BJ (cell line): ENCODE data around the gene FRMD4A. TPM values are rescaled to one million over a fixed set of nuclear protein-coding genes. Genes with fewer than 3 reads are reported as not detected.

ENCODE experiments used
- CTCF ChIA-PET: fragments of 350-600 bp; formaldehyde crosslinking; extraction: SDS; loops from one replicate; lab custom pipeline; 2021; ENCODE audit warnings: antibody characterized with exemption, inconsistent platforms; lab: Yijun Ruan, JAX
- POLR2A ChIA-PET: fragments of 300-600 bp; sonication (Branson Sonifier 250); formaldehyde crosslinking; extraction: SDS; loops from one replicate; lab custom pipeline; 2021; ENCODE audit warnings: antibody characterized with exemption; lab: Charles Lee
- DNase-seq: peaks from one replicate; pipeline ENCODE4 v3.0.0-alpha.2; 2011; ENCODE audit warnings: low read depth
- H3K27me3 ChIP-seq: 2 replicates; pipeline ENCODE4 v1.6.0; 2011; ENCODE audit warnings: low read length; ENCODE audit not compliant: control insufficient read depth, insufficient read depth
- H3K36me3 ChIP-seq: 2 replicates; pipeline ENCODE4 v1.5.1; 2011; ENCODE audit warnings: low read length; ENCODE audit not compliant: control insufficient read depth, insufficient read depth
- H3K4me3 ChIP-seq: 2 replicates; pipeline ENCODE4 v1.5.1; 2011; ENCODE audit warnings: low read depth, mild to moderate bottlenecking, control low read depth, low read length
- polyA plus RNA-seq: library from polyadenylated mRNA; depleted of rRNA; stranded (reverse); fragments of >200 nt; gene quantifications from 2 replicates; pipeline ENCODE4 v1.2.3, GENCODE V29; 2011
- TF ChIP-seq, protein P1 (sequence below): IDR thresholded peaks from 2 replicates; pipeline ENCODE4 v1.5.1; 2011; ENCODE audit warnings: low read depth, mild to moderate bottlenecking, control low read depth, inconsistent platforms, low read length, moderate library complexity; ENCODE audit not compliant: insufficient read depth

FRMD4A gene
- polyA plus RNA-seq, 1 experiment, result 31.6 TPM

DNA sequence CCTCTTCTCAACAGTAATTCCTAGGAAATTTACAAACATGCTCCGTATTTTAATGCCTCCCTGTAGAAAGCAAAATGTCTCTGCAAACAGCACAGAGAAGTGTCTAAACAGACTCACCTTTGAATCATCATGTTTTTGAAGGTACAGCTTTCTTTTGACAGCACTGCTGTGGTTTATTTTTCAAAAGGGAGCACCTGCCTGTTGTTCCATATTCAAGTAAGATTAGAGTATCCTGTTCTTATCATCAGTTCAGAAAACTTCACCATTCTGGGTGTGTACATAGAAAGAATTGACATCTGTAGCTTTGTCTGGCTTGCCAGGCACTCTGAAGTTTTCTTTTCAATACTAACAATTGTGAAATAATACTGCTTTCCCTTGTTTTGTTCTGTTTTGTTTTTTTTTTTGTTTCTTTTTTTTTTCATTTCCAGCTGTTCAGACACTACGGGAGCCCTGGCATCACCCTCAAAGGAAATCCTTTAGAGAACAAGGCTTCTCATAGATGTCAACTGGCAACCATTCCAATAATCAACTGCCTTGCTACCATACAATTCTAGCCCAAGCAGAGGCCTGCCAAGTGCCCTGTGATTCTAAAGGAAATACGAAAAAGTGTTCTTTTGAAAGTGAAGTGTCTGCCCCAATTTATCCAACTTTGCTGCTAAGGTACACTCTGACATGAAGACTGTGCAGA lies 468.0 kb downstream of the FRMD4A start:
- ChIA-PET CTCF (no interaction called here), POLR2A (interaction anchor here (0.6 to 0.7 kb wide), 2 partner anchors 19 to 35 kb away, joined by 3 to 5 read pairs; no protein-coding TSS in a partner anchor)
- no peaks in the 10 kb centered on the region for H3K36me3 ChIP-seq
- no peak for DNase-seq
- TF ChIP-seq, protein P1, sequence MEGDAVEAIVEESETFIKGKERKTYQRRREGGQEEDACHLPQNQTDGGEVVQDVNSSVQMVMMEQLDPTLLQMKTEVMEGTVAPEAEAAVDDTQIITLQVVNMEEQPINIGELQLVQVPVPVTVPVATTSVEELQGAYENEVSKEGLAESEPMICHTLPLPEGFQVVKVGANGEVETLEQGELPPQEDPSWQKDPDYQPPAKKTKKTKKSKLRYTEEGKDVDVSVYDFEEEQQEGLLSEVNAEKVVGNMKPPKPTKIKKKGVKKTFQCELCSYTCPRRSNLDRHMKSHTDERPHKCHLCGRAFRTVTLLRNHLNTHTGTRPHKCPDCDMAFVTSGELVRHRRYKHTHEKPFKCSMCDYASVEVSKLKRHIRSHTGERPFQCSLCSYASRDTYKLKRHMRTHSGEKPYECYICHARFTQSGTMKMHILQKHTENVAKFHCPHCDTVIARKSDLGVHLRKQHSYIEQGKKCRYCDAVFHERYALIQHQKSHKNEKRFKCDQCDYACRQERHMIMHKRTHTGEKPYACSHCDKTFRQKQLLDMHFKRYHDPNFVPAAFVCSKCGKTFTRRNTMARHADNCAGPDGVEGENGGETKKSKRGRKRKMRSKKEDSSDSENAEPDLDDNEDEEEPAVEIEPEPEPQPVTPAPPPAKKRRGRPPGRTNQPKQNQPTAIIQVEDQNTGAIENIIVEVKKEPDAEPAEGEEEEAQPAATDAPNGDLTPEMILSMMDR, result no peak
- no peak overlapping the region for H3K4me3 ChIP-seq
- H3K27me3 ChIP-seq, result no peaks in the 10 kb centered on the region

DNA sequence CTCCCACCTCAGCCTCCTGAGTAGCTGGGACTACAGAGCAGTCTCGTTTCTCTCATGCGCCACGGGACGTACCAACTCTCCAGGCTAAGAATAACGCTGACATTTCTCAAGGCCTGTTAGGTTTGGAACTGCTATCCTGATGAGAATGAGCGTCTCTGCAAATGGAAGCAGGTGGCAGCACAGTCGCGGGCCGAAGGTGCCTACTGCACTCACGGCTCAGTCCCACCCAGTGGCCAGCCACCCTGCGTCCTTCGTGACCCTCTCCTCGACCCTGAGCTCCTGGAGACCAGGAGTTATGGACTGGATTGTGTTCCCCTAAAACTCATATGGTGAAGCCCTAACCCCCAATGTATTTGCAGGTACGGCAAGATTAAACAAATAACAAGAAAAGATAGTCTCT lies 469.8 kb downstream of the FRMD4A start:
- Histone ChIP-seq H3K27me3 (no peaks in the 10 kb centered on the region), H3K36me3 (no peaks in the 10 kb centered on the region), H3K4me3 (no peak overlapping the region)
- ChIA-PET CTCF (no interaction called here), POLR2A (no interaction called here)
- TF ChIP-seq, protein P1, result no peak
- no peak for DNase-seq

DNA sequence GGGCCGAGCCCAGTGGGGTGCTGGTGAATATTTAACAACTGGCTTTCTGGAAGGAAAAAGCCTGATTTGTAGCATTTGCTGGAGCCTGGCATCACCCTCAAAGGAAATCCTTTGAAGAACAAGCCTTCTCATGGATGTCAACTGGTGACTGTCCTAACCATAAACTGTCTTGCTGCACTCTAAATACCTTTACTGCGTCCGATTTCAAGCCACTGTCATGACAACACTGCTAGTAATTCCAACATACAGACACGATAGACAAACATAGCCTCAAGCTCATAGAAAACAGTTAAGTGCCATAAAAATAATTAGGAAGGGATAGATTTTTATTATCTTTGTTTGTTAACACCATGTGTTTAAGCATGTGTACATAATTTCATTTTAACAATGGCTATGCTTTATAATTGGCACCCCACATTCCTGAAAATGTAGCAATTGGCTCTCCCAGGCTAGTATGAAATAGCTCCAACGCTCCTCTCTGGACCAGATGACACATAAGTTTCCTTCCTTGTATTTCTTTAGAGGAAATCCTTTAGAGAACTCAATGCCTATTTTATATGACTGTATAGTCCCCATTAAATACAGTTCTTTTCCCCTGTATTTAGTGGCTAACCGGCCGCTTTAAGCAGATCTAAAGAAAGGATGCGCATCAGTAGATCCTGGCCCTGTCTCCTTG lies 470.6 kb downstream of the FRMD4A start:
- DNase-seq, result no peak
- ChIA-PET POLR2A (no interaction called here), CTCF (interaction anchor here (0.6 kb wide), 1 partner anchor 16 kb away, joined by 3 read pairs; no protein-coding TSS in a partner anchor)
- Histone ChIP-seq H3K27me3 (no peaks in the 10 kb centered on the region), H3K36me3 (no peaks in the 10 kb centered on the region), H3K4me3 (no peak overlapping the region)
- TF ChIP-seq, protein P1, result no peak

DNA sequence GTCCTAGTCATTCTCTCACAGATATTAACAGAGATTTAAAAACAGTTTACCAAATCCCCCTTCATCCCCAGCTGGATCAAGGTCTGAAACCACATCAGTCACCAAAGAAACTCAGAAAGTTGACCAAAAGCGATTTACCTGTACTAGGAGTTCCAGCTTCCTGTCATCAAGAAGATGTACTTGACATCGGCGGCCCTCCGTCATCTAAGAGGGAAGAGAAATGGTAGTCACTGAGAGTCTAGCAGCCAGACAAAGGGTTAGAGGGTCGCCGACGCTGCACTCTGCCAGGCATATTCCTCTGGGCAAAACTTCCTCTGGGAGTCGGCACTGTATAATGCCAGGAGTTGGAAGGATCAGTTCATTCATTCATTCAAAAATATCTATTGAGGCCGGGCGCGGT lies 472.0 kb downstream of the FRMD4A start:
- Histone ChIP-seq H3K36me3 (no peaks in the 10 kb centered on the region), H3K4me3 (no peak overlapping the region), H3K27me3 (no peaks in the 10 kb centered on the region)
- POLR2A ChIA-PET, result no interaction called here
- CTCF ChIA-PET, result no interaction called here
- no peak for DNase-seq
- TF ChIP-seq, protein P1, result no peak

DNA sequence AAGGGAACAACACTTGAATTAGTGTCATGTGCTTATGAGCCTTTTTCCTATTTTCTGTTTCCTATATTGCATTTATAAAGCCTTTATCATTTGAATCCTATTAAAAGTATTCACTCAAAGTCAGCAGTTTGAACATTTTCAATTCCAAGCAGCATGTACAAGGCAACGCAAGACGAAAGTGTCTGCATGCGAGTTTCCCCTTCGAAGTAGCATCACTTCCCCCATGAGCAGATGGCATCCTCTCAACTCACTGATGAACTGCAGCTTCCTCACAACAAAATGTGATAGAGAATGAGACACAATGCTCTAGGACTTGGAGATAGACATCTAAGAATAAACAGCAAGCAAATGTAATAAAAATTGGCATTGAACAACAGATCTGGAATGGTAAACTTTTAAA lies 473.3 kb downstream of the FRMD4A start:
- DNase-seq, result no peak
- CTCF ChIA-PET, result interaction anchor here (1.1 kb wide), 1 partner anchor 54 kb away, joined by 3 read pairs; no protein-coding TSS in a partner anchor
- Histone ChIP-seq H3K27me3 (no peaks in the 10 kb centered on the region), H3K36me3 (no peaks in the 10 kb centered on the region), H3K4me3 (no peak overlapping the region)
- POLR2A ChIA-PET, result no interaction called here
- TF ChIP-seq, protein P1, result no peak
